ENCODE results near the gene RAP1A.

The RAP1A gene

GRCh38 chr1:111720977-111721786, 101.6 kb downstream of the RAP1A start:
- DNase-seq = no peak

- no peak for DNase-seq
Observed at GRCh38 chr1:111723091-111723806, 103.7 kb downstream of the RAP1A start.

- DNase-seq = no peak
Observed at GRCh38 chr1:111723871-111724270, 104.3 kb downstream of the RAP1A start.

DNA sequence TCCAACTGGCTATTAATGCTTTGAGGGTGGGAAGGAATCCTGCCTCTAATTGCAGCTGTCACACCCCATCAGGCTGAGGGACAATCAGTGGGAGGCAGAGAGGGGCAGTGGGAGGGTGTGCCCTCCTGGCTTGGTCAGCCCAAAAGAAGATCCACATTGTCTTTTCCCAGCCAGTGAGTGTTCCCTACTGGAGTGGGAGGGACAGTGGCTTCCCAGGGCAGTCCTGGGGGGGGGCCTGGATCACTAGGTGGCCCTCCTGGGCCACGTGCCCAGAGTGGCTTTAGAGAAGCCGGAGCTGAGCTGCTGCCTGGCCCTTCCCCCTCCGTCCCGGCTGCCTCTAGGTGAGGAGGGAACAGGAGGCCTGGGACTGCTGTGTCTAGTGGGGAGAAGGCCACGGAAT, 105.6 kb downstream of the RAP1A start:
- no peak for DNase-seq

DNA sequence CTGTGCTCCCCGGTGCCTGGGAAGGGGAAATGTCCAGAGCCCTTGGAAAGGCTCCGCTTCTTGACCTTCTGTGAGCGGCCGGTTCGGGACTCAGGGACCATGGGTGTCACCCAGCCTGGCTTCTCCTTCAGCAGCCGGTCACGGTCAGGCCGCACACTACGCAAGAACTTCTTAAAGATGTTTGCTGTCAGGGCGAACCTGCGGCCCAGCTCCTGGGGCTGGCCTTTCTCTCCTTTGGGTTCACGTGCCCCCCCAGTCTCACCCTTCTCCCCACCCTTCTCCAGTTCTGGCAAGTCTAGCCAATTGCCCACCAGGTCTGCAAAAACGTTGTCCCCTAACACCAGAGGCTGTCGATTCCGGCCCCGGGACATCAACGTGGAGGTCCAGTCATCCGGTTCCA, 107.5 kb downstream of the RAP1A start:
- no peak for DNase-seq

DNA sequence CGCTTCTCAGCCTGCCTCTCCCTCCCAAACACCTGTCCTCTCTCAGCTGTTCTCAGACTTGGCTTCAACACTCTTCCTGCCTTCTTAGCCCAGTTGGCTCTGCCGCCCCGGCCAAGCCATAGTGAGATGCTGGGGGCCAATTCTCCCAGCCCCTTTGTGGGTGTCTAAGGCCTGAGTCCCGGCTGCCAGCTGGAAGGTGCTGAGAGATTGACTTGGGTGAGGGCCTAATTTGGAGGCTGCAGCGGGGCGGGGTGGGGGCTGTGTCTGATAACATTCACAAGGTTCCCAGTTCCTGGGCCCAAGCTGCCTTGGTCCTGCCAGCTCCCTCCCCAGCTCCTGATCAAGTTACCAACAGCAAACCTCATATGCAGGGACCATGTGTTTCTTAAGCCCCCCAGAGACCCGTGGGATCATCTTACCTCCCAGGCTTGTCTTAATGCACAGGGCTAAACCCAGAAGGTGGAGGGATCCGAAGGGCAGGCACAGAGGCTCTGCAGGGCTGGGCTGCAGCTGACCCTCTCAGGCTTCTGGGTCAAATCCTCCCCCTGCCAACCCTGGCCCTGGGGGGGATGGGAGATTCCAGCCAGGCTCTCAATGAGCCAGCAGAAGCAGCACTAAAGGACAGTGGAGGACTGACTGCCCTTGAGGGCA, 109.8 kb downstream of the RAP1A start:
- DNase-seq = no peak

- no peak for DNase-seq
Observed at GRCh38 chr1:111729946-111730681, 110.5 kb downstream of the RAP1A start.

GRCh38 chr1:111730706-111731105, 111.1 kb downstream of the RAP1A start:
- DNase-seq = no peak

- no peak for DNase-seq
Observed at GRCh38 chr1:111731956-111732355, 112.4 kb downstream of the RAP1A start.

GRCh38 chr1:111732718-111733117, 113.1 kb downstream of the RAP1A start:
- no peak for DNase-seq

DNA sequence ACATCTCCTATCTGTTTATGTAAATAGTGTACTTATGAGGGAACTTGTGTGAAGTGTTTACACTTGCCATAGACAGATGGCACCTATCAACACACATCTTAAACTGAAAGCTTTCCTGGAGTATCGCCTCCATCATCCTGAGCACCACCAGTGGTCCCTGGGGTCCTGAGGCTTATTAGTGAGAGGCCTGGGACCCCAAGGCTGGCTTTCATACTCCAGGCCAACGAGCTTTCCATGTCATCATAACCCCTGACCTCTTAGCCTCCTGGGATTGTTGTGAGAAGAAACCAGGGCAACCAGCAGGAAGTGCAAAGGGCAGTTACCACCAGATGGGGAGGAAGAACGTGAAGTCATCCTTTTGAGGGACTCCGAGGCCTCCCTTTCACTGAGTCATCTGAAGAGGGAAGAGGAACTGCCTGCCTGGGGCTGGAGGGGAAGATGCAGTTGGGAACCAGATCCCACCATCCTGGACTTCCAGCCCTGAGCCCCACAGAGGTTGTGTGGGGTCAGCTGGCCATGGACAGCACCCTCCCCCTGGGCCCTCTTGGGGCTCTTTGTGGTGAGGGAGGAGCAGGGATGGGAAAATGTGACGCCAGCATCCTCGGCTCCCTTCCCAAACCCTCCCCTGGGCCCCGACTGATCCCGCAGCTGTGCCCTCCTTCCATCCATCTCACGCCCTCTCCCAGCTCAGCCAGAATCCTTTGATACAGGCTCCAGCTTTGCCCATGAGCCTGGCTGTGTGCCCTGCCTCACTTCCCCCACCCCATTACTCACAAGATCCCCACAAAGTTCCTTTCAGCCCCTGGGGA, 113.8 kb downstream of the RAP1A start:
- DNase-seq = no peak

DNA sequence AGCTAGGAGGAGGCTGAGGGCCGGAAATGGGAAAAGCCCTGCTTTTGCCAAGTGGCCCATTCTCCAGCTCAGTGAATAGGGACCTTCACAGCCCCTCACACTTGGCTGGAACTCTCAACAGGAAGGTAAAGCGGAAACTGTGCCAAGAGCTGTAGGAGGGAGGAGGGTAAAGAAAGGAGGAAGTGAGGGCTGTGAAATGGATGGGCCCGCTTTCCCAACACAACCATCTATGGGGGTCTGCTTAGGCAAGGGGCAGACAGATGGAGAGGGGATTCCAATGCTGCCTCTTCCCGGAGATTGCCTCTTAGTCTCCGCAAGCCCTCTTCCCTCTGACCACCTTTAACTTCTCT, 114.4 kb downstream of the RAP1A start:
- DNase-seq = no peak

DNA sequence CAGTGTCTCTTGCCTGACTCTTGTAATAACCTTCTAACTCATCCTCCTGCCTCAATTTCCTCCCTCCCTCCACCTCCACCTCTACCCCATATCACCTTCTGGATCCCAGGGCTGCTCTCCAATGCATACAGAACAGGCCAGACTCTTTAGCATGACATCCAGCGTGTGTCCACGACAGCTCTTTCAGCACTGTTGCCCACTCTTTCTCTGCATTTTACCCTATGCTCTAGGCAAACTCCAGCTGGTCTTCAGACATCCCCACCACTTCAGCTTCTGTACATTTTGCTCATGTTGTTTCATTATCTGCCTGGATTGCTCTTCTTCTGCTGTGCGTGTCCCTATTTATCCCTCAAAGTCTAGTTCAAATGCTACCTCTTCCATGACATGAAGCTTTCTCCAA, 114.8 kb downstream of the RAP1A start:
- DNase-seq = no peak

DNA sequence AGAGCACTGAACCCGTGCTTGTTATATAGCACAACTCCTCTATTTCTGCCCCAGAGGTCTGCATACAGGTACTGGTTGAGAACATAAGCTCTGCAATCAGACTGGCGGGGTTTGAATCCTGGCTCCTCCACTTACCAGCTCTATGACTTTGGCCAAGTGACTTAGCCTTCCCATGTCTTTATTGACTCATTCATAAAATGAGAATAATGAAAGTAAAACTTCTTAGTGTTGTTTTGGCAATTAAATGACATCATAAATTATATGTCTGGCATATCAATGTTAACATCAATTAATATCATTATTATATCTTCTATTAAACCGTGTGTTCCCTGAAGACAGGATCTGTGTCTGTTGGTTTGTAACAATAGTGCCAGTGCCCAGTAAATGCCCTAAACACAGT, 115.3 kb downstream of the RAP1A start:
- DNase-seq = no peak

DNA sequence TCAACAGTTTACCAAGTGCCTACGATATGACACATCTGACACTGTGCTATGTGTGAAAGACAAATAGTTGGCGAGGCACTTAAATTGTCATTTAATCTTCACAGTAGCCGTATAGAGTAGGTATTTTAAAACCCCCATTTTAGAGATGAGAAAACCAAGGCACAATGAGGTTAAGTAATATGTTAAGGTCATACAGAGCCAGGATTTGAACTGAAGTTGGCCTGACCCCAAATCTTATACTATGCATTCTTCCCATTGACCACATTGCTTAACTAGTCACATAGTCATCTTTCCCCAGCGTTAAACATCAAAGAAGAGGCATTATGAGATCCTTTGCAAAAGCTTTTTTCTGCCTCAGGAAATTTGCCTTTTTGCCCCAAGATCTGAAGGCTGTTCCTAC, 115.7 kb downstream of the RAP1A start:
- no peak for DNase-seq

DNA sequence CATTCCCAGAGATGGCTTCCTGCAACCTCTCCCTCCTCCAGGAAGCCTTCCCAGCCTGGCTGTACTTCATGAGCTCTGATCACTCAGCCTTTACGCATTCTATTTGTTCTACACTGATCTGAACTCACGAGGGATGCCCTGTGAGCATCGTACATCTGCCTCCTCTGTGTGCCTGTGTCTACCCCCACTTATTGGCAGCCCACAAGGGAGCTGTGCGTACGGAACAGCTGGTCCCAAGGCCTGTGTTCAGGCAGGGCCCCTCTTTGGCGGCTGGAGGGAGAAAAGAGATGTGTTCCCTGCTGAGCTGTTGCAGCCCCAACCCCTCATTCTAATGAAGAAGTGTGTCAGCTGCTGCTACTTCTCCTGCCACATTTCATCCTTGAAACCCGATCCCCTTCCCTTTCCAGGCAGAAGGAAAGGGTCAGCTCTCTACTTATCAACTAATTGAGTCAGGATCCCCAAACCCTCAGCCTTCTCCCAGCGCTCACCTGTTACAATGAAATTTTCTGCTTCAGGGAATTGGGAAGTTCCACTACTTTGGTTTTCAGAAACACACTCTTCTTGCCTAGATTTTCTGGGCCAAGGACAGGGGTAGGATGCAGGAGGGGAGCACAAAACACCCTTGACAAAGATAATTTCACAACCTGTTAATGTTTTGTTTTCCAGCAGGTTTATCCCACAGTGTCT, 116.4 kb downstream of the RAP1A start:
- DNase-seq = peak; percentile 31

GRCh38 chr1:111736548-111737215, 117.1 kb downstream of the RAP1A start:
- DNase-seq = peak in 1 of 2 experiments; percentile 16

DNA sequence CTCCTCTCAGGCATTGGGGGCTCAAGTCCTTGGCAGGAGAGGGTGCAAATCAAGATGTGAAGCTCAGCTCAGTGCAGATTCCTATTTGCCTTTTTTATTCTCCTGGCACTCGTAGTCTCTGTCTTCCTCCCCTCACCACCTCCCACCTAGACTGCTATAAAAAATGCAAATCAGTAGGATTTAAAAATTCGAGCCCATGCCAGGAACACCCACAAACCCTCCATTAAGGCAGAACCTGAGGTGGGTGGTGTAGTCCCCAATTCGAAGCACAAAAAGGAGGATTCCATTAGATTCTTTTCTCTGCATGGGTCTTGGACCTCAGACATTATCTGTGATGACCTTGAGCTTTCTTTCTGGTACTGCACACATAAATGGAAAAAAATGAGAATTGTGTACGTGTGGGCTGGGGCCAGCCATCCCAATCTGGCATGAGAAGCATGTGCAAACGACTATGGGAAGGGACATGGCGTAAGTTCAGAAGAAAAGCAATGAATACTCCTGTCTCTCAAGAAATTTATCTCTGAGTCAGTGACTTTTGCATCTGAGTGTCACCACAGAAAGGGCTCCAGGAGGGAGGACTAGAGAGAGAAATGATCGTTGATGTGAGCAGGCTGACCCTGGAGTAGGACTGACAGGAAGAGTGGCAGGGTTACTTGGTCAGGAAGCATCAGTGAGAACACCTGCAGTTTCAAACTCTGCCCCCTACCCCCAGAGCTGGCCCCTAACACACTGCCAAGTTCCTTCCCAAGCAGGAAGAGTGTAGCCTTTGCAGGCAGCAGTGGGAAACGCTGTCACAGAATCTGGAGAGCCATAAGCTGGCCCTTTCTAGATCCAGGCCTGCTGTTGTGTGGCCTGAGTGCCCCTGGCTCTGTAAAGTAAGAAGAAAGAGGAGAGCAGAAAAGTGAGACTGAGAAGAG, 117.9 kb downstream of the RAP1A start:
- DNase-seq = no peak

- no peak for DNase-seq
Observed at GRCh38 chr1:111738133-111738435, 118.5 kb downstream of the RAP1A start.

Data from SHP77 (cell line).